ENCODE measurements around the gene HPSE. TPM values are rescaled to one million over a fixed set of nuclear protein-coding genes. Genes with fewer than 3 reads are reported as not detected.
A peak's percentile ranks its signal among the peaks of the same experiment; 100 is the strongest.

HPSE gene
- total RNA-seq, 1 donor from 2014 or later: 41.0 TPM

DNA sequence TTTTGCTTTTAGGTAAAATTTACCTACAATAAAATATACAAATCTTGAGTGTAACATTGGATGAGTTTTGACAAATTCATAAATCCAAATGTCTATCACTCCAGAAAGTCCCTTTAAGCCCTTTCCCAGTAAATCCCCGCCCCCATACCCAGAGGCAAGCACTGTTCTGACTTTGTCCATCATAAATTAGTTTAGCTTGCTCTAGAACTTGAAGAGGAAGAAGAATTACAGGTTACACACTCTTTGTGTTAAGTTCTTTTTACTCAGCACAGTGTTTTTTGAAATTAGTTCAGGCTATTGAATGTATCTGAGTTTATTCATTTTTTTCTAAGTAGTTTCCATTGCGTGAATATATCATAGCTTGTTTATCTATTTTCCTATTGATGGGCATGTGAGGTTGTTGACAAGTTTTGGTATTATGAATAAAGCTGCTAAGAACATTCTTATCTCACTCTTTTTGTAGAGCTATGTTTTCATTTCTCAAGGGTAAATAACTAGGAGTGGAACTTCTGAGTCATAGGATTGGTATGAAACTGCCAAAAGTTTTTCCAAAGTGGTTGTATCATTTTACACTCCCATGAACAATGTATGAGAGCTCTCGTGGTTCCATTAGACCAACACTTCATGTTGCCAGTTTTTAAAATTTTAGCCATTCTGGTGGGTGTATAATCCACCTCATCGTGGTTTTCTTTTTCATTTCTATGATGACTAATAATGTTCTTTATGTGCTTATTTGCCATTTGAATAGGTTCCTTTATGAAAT, 22.4 kb upstream of the HPSE start:
- H3K4me3 Mint-ChIP-seq (ENCODE audit: unreplicated experiment): no peak overlapping the region
- peak overlapping the region; percentile 74 for H3K27ac Mint-ChIP-seq (ENCODE audit: unreplicated experiment)
- H3K9me3 Mint-ChIP-seq (ENCODE audit: unreplicated experiment): no peaks in the 10 kb centered on the region
- H3K27me3 Mint-ChIP-seq (ENCODE audit: unreplicated experiment): peaks cover 2% of the 10 kb centered on the region
- H3K4me1 Mint-ChIP-seq (ENCODE audit: unreplicated experiment): peaks cover 11% of the 10 kb centered on the region
- TF ChIP-seq, protein P1, sequence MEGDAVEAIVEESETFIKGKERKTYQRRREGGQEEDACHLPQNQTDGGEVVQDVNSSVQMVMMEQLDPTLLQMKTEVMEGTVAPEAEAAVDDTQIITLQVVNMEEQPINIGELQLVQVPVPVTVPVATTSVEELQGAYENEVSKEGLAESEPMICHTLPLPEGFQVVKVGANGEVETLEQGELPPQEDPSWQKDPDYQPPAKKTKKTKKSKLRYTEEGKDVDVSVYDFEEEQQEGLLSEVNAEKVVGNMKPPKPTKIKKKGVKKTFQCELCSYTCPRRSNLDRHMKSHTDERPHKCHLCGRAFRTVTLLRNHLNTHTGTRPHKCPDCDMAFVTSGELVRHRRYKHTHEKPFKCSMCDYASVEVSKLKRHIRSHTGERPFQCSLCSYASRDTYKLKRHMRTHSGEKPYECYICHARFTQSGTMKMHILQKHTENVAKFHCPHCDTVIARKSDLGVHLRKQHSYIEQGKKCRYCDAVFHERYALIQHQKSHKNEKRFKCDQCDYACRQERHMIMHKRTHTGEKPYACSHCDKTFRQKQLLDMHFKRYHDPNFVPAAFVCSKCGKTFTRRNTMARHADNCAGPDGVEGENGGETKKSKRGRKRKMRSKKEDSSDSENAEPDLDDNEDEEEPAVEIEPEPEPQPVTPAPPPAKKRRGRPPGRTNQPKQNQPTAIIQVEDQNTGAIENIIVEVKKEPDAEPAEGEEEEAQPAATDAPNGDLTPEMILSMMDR (IDR thresholded peaks at IDR 0.05; ENCODE audit: unreplicated experiment): no peak
- H3K36me3 Mint-ChIP-seq (ENCODE audit: low read depth, unreplicated experiment): no peaks in the 10 kb centered on the region
- DNase-seq (ENCODE audit: low spot score): no peak

DNA sequence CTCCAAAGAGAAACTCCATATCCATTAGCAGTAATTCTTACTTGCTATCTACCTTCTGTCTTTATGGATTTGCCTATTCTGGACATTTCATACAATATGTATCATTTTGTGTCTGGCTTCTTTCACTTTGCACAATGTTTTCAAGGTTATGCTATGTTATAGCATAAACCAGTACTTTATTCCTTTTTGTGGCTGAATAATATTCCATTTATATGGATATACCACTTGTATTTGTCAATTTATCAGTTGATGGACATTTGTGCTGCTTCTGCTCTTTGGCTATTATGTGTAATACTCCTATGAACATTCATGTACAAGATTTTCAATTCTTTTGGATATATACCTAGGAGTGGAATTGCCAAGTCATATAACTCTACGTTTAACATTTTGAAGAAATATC, 18.9 kb upstream of the HPSE start:
- no peaks in the 10 kb centered on the region for H3K36me3 Mint-ChIP-seq (ENCODE audit: low read depth, unreplicated experiment)
- DNase-seq (ENCODE audit: low spot score): no peak
- H3K27me3 Mint-ChIP-seq (ENCODE audit: unreplicated experiment): peaks cover 2% of the 10 kb centered on the region
- H3K4me1 Mint-ChIP-seq (ENCODE audit: unreplicated experiment): peaks cover 11% of the 10 kb centered on the region
- no peaks in the 10 kb centered on the region for H3K9me3 Mint-ChIP-seq (ENCODE audit: unreplicated experiment)
- TF ChIP-seq, protein P1 (IDR thresholded peaks at IDR 0.05; ENCODE audit: unreplicated experiment): no peak
- H3K4me3 Mint-ChIP-seq (ENCODE audit: unreplicated experiment): no peak overlapping the region
- H3K27ac Mint-ChIP-seq (ENCODE audit: unreplicated experiment): no peak overlapping the region

GRCh38 chr4:83348074-83348473, 13.4 kb upstream of the HPSE start:
- H3K27me3 Mint-ChIP-seq (ENCODE audit: unreplicated experiment): no peaks in the 10 kb centered on the region
- H3K4me3 Mint-ChIP-seq (ENCODE audit: unreplicated experiment): no peak overlapping the region
- TF ChIP-seq, protein P1 (IDR thresholded peaks at IDR 0.05; ENCODE audit: unreplicated experiment): no peak
- peaks cover 4% of the 10 kb centered on the region for H3K9me3 Mint-ChIP-seq (ENCODE audit: unreplicated experiment)
- H3K4me1 Mint-ChIP-seq (ENCODE audit: unreplicated experiment): no peaks in the 10 kb centered on the region
- no peak overlapping the region for H3K27ac Mint-ChIP-seq (ENCODE audit: unreplicated experiment)
- peaks cover 4% of the 10 kb centered on the region for H3K36me3 Mint-ChIP-seq (ENCODE audit: low read depth, unreplicated experiment)
- DNase-seq (ENCODE audit: low spot score): no peak

DNA sequence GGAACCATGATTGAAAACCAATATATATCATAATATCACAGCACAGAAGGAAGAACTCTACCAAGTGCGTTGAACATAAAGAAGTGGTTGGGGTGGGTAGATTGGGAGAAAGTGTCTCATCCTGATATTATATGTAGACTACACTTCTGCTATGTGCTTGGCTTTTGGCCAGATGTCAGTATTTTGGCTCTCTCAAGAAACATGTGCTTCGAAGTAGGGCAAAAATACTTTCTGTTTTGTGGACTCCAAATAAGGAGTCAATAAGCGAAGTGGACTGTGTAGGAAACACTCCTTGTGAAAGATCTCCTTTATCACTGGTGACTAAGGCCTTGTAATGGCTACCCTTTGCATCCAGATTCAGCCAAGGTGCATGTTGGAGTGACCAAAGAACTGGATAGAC, 7.8 kb upstream of the HPSE start:
- H3K4me1 Mint-ChIP-seq (ENCODE audit: unreplicated experiment): no peaks in the 10 kb centered on the region
- no peak for DNase-seq (ENCODE audit: low spot score)
- TF ChIP-seq, protein P1 (IDR thresholded peaks at IDR 0.05; ENCODE audit: unreplicated experiment): no peak
- H3K27me3 Mint-ChIP-seq (ENCODE audit: unreplicated experiment): no peaks in the 10 kb centered on the region
- no peak overlapping the region for H3K27ac Mint-ChIP-seq (ENCODE audit: unreplicated experiment)
- H3K36me3 Mint-ChIP-seq (ENCODE audit: low read depth, unreplicated experiment): peaks cover 4% of the 10 kb centered on the region
- H3K4me3 Mint-ChIP-seq (ENCODE audit: unreplicated experiment): no peak overlapping the region
- H3K9me3 Mint-ChIP-seq (ENCODE audit: unreplicated experiment): peaks cover 4% of the 10 kb centered on the region

- H3K27me3 Mint-ChIP-seq (ENCODE audit: unreplicated experiment): no peaks in the 10 kb centered on the region
- no peak overlapping the region for H3K4me3 Mint-ChIP-seq (ENCODE audit: unreplicated experiment)
- no peaks in the 10 kb centered on the region for H3K36me3 Mint-ChIP-seq (ENCODE audit: low read depth, unreplicated experiment)
- no peak for DNase-seq (ENCODE audit: low spot score)
- no peaks in the 10 kb centered on the region for H3K9me3 Mint-ChIP-seq (ENCODE audit: unreplicated experiment)
- no peak overlapping the region for H3K27ac Mint-ChIP-seq (ENCODE audit: unreplicated experiment)
- H3K4me1 Mint-ChIP-seq (ENCODE audit: unreplicated experiment): peaks cover under 1% of the 10 kb centered on the region
- TF ChIP-seq, protein P1 (IDR thresholded peaks at IDR 0.05; ENCODE audit: unreplicated experiment): no peak
These were observed 6.2 kb upstream of the HPSE start for GRCh38 chr4:83340692-83341343.
